Neutrophil (primary cell): ENCODE results near the gene ASTN2.

ENCODE experiments used
- H3K27ac ChIP-seq: fragments of 200-600 bp; sonication (generic); 2 replicates; pipeline ENCODE4 v1.5.1; 2016; ENCODE audit warnings: mild to moderate bottlenecking, moderate library complexity
- H3K27me3 ChIP-seq: fragments of 200-600 bp; sonication (generic); 2 replicates; pipeline ENCODE4 v1.6.0; 2016; ENCODE audit warnings: mild to moderate bottlenecking
- H3K36me3 ChIP-seq: fragments of 200-600 bp; sonication (generic); 2 replicates; pipeline ENCODE4 v1.5.1; 2017
- H3K4me1 ChIP-seq, 2 experiments: fragments of 200-600 bp in 1 of 2; sonication (generic) in 1 of 2; 1 replicate in 1 of 2; 2 replicates in 1 of 2; pipeline versions ENCODE4 v1.5.1 to v1.6.1; 2013 to 2016; ENCODE audit warnings: low read depth in 1 of 2, low read length in 1 of 2, mild to moderate bottlenecking in 1 of 2, moderate library complexity in 1 of 2; ENCODE audit not compliant: control insufficient read depth in 1 of 2, insufficient read depth in 1 of 2
- H3K4me3 ChIP-seq, 2 experiments: fragments of 200-600 bp in 1 of 2; sonication (generic) in 1 of 2; 1 replicate in 1 of 2; 2 replicates in 1 of 2; pipeline ENCODE4 v1.5.1; 2013 to 2016; ENCODE audit warnings: low read depth in 1 of 2, low read length in 1 of 2, mild to moderate bottlenecking in 1 of 2, moderate library complexity in 1 of 2
- H3K9me3 ChIP-seq: fragments of 200-600 bp; sonication (generic); 2 replicates; pipeline ENCODE4 v1.5.1; 2016
- CTCF ChIP-seq: fragments of 200-600 bp; sonication (generic); IDR thresholded peaks from 2 replicates; pipeline ENCODE4 v1.5.1; 2016; ENCODE audit warnings: antibody characterized with exemption

ASTN2 gene

DNA sequence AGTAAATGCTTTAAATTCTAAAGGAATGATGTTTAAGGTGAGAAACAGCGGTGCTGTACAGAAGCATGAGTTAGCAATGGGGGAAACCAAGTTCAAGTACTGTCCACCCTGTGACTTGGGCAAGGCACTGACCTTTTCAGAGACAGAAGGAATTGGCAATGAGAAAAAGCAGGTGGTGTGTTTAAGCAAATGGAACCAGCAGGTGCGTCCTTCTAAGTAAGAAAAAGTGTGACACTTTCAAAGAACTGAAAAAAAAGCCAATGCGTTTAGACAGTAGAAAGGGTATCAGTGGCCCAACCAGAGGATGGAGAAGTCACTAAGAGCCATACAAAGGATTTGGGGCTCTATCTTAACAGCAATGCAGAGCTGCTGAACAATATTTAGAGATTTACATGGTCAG is 1010.6 kb downstream of the ASTN2 start:
- H3K4me3 ChIP-seq, result no peak overlapping the region
- TF ChIP-seq CTCF, result no peak
- no peaks in the 10 kb centered on the region for H3K4me1 ChIP-seq
- H3K27me3 ChIP-seq, result no peaks in the 10 kb centered on the region
- H3K36me3 ChIP-seq, result no peaks in the 10 kb centered on the region
- no peaks in the 10 kb centered on the region for H3K9me3 ChIP-seq
- no peak overlapping the region for H3K27ac ChIP-seq

GRCh38 chr9:116403171-116403570 is 1011.7 kb downstream of the ASTN2 start:
- TF ChIP-seq CTCF, result no peak
- no peaks in the 10 kb centered on the region for H3K36me3 ChIP-seq
- H3K4me1 ChIP-seq, result no peaks in the 10 kb centered on the region
- H3K9me3 ChIP-seq, result no peaks in the 10 kb centered on the region
- no peaks in the 10 kb centered on the region for H3K27me3 ChIP-seq
- no peak overlapping the region for H3K27ac ChIP-seq
- no peak overlapping the region for H3K4me3 ChIP-seq

- no peaks in the 10 kb centered on the region for H3K9me3 ChIP-seq
- TF ChIP-seq CTCF, result no peak
- H3K4me3 ChIP-seq, result no peak overlapping the region
- no peaks in the 10 kb centered on the region for H3K27me3 ChIP-seq
- H3K4me1 ChIP-seq, result no peaks in the 10 kb centered on the region
- H3K27ac ChIP-seq, result no peak overlapping the region
- no peaks in the 10 kb centered on the region for H3K36me3 ChIP-seq
Measured at GRCh38 chr9:116395699-116396037, 1019.2 kb downstream of the ASTN2 start.

DNA sequence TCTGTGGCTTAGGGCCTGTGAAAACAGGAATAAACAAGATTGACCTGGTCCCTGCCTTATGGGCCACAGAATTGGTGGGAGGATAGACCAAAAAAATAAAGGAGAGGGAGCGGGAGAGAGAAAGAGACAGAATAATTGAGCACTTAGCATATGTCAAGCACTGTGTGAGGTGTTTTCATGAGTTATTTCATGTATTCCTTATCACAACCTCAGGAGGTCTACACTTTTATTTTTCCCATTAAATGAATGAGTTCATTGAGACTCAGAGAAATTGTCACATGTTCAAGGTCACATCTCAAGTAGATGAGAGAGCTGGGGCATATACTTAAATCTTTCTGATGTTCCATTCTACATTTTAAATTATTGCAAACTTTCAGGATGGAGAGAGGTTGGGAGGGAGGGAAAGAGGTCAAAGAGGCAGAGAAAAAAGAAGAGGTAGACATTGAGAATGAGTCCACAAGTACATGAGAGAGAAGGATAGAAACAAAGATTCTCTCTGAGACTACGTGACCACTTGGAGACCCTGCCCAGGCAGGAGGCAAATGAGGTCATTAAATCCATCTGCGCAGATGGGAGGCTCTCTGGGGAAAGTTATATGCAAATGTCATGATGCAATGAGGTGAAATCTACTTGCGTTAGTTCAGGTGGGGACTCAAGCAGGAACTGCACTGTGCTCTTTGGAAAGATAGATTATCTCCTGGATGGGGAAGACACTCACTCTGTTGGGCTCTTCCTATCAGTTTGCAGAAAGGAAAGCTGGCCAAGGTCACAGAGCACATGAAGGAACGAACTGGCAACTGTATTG is 1019.8 kb downstream of the ASTN2 start:
- Histone ChIP-seq H3K36me3 (no peaks in the 10 kb centered on the region), H3K4me3 (no peak overlapping the region), H3K27me3 (no peaks in the 10 kb centered on the region), H3K9me3 (no peaks in the 10 kb centered on the region), H3K4me1 (no peaks in the 10 kb centered on the region), H3K27ac (no peak overlapping the region)
- TF ChIP-seq CTCF, result no peak

DNA sequence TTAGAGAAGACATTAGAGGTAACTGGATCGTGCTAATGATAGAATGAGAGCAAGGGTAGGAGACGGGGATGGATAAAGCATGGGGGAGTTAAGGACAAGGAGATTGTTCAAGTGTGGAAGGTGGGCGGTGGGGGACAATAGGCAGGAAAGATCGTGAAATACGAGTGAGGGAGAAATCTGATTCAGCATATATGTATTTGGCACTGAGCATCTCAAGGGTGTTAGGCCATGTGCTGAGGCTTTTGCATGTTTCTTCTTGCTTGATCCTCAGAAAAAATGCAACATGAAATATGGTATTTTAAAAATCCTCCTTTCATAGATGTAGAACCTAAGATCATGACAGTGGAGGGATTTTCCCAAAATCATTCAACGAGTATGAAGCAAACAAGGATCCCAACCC is 1020.8 kb downstream of the ASTN2 start:
- no peaks in the 10 kb centered on the region for H3K4me1 ChIP-seq
- TF ChIP-seq CTCF, result no peak
- H3K9me3 ChIP-seq, result no peaks in the 10 kb centered on the region
- H3K36me3 ChIP-seq, result no peaks in the 10 kb centered on the region
- H3K4me3 ChIP-seq, result no peak overlapping the region
- no peak overlapping the region for H3K27ac ChIP-seq
- no peaks in the 10 kb centered on the region for H3K27me3 ChIP-seq
